Measurements from ENCODE around the gene DMD. TPM values are rescaled to one million over a fixed set of nuclear protein-coding genes. Genes with fewer than 3 reads are reported as not detected.

Gene DMD
- total and polyA plus RNA-seq, 2 donors (not counting 1 experiment from before 2014, with no cell fraction given): 2.0 to 51.8 TPM

DNA sequence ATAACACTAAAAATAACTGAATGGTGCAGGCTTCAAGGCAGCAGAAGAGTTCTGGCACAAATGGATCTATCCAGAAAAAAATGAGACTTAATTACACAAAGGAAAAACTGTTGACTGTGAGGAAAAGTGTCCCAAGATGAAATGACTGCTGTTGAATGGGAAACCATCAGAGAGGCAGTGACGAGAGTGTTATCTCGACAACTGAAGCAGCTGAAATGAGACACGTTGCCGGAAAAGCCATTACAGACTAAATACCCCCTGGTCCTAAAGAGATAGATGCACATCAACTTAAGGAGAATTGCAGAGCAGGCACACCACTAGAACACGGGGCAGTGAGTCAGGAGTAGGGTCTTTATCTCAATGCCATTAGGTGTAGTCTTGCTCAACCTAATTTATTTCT lies 277.8 kb downstream of the DMD start:
- Mint-ChIP-seq H3K27ac (no peak overlapping the region), H3K4me1 (no peaks in the 10 kb centered on the region), H3K27me3 (no peaks in the 10 kb centered on the region), H3K4me3 (no peak overlapping the region), H3K9me3 (ENCODE audit: insufficient read depth) (peaks cover 2% of the 10 kb centered on the region)
- TF ChIP-seq, protein P1, sequence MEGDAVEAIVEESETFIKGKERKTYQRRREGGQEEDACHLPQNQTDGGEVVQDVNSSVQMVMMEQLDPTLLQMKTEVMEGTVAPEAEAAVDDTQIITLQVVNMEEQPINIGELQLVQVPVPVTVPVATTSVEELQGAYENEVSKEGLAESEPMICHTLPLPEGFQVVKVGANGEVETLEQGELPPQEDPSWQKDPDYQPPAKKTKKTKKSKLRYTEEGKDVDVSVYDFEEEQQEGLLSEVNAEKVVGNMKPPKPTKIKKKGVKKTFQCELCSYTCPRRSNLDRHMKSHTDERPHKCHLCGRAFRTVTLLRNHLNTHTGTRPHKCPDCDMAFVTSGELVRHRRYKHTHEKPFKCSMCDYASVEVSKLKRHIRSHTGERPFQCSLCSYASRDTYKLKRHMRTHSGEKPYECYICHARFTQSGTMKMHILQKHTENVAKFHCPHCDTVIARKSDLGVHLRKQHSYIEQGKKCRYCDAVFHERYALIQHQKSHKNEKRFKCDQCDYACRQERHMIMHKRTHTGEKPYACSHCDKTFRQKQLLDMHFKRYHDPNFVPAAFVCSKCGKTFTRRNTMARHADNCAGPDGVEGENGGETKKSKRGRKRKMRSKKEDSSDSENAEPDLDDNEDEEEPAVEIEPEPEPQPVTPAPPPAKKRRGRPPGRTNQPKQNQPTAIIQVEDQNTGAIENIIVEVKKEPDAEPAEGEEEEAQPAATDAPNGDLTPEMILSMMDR (IDR thresholded peaks at IDR 0.05): no peak
- no peak for TF ChIP-seq EZH2 (IDR thresholded peaks at IDR 0.05; ENCODE audit: borderline replicate concordance, insufficient read depth, low read depth, low read length, poor library complexity, severe bottlenecking)
- Histone ChIP-seq H3K27ac (ENCODE audit: low read length in 2 of 2) (no peak overlapping the region), H3K4me2 (replicated peaks; ENCODE audit: low read depth, low read length, poor library complexity, severe bottlenecking) (no peak overlapping the region), H3K27me3 (replicated peaks in 1 of 4; ENCODE audit: control extremely low read depth in 1 of 4, control insufficient read depth in 3 of 4, insufficient read depth in 4 of 4, low read length in 3 of 4) (no peaks in the 10 kb centered on the region), H3K4me1 (ENCODE audit: control insufficient read depth in 2 of 2, insufficient read depth in 2 of 2, low read length in 2 of 2) (no peaks in the 10 kb centered on the region), H3K9me3 (ENCODE audit: control extremely low read depth in 1 of 3, control insufficient read depth in 2 of 3, insufficient read depth in 1 of 3, low read length in 2 of 3) (no peaks in the 10 kb centered on the region), H4K20me1 (ENCODE audit: control insufficient read depth, insufficient read depth, low read length, poor library complexity, severe bottlenecking) (no peaks in the 10 kb centered on the region), H3K9ac (ENCODE audit: low read length) (no peak overlapping the region), H2AFZ (ENCODE audit: insufficient read depth, low read depth, low read length, poor library complexity, severe bottlenecking) (no peak overlapping the region), H3K79me2 (ENCODE audit: control insufficient read depth, insufficient read depth, low read length) (no peaks in the 10 kb centered on the region), H3K4me3 (ENCODE audit: control extremely low read depth in 1 of 5, extremely low read depth in 1 of 5, insufficient read depth in 1 of 5, low read depth in 2 of 5, low read length in 4 of 5) (no peak overlapping the region), H3K36me3 (replicated peaks in 1 of 2; ENCODE audit: control extremely low read depth in 1 of 2, control insufficient read depth in 1 of 2, extremely low read depth in 1 of 2, insufficient read depth in 2 of 2, low read length in 1 of 2) (no peaks in the 10 kb centered on the region)
- ATAC-seq (ENCODE audit: low read depth) (no peak), DNase-seq (no peak)
- ChIA-PET CTCF (interaction anchor here (0.6 kb wide), 1 partner anchor 9 kb away, joined by 3 read pairs; no protein-coding TSS in a partner anchor), POLR2A (no interaction called here)
- no CpG with 5 or more reads among the region's 5 CpGs for WGBS (ENCODE audit: insufficient coverage)
- intact Hi-C loops (cut with micrococcal nuclease): no loop called here

DNA sequence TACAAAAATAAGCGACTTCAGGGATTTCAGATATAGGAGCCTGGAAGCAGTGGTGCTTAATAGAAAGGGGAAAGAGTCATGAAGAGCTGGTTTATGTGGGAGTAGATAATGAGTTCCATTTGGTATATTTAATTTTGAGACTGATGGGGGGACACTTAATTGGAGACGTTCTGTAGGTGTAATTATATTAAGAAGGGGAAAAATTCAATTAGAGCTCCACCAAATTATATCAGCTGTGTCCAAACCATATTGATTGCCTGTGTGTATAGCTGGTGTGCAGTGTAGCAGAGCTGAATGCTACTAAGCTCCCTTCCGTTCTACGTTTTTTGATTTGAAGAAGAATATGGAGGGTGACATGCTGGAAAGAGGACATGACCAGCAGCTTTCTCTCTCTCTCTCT lies 282.3 kb downstream of the DMD start:
- no peaks in the 10 kb centered on the region for H3K4me1 Mint-ChIP-seq
- no peak for TF ChIP-seq EZH2 (IDR thresholded peaks at IDR 0.05; ENCODE audit: borderline replicate concordance, insufficient read depth, low read depth, low read length, poor library complexity, severe bottlenecking)
- TF ChIP-seq, protein P1 (IDR thresholded peaks at IDR 0.05): no peak
- no peak overlapping the region for H3K9ac ChIP-seq (ENCODE audit: low read length)
- no peak overlapping the region for H3K4me2 ChIP-seq (replicated peaks; ENCODE audit: low read depth, low read length, poor library complexity, severe bottlenecking)
- H3K9me3 Mint-ChIP-seq (ENCODE audit: insufficient read depth): peaks cover 2% of the 10 kb centered on the region
- no peak overlapping the region for H3K4me3 ChIP-seq (ENCODE audit: control extremely low read depth in 1 of 5, extremely low read depth in 1 of 5, insufficient read depth in 1 of 5, low read depth in 2 of 5, low read length in 4 of 5)
- no peaks in the 10 kb centered on the region for H3K4me1 ChIP-seq (ENCODE audit: control insufficient read depth in 2 of 2, insufficient read depth in 2 of 2, low read length in 2 of 2)
- H3K79me2 ChIP-seq (ENCODE audit: control insufficient read depth, insufficient read depth, low read length): no peaks in the 10 kb centered on the region
- no peaks in the 10 kb centered on the region for H3K27me3 ChIP-seq (replicated peaks in 1 of 4; ENCODE audit: control extremely low read depth in 1 of 4, control insufficient read depth in 3 of 4, insufficient read depth in 4 of 4, low read length in 3 of 4)
- no peaks in the 10 kb centered on the region for H3K9me3 ChIP-seq (ENCODE audit: control extremely low read depth in 1 of 3, control insufficient read depth in 2 of 3, insufficient read depth in 1 of 3, low read length in 2 of 3)
- ATAC-seq (ENCODE audit: low read depth) (no peak), DNase-seq (no peak)
- H3K27ac Mint-ChIP-seq: no peak overlapping the region
- ChIA-PET POLR2A (no interaction called here), CTCF (no interaction called here)
- H4K20me1 ChIP-seq (ENCODE audit: control insufficient read depth, insufficient read depth, low read length, poor library complexity, severe bottlenecking): no peaks in the 10 kb centered on the region
- intact Hi-C loops (cut with micrococcal nuclease): no loop called here
- H2AFZ ChIP-seq (ENCODE audit: insufficient read depth, low read depth, low read length, poor library complexity, severe bottlenecking): no peak overlapping the region
- no peak overlapping the region for H3K27ac ChIP-seq (ENCODE audit: low read length in 2 of 2)
- WGBS (ENCODE audit: insufficient coverage): 100% methylated on average over 1 of the region's 4 CpGs
- H3K27me3 Mint-ChIP-seq: no peaks in the 10 kb centered on the region
- no peak overlapping the region for H3K4me3 Mint-ChIP-seq
- no peaks in the 10 kb centered on the region for H3K36me3 ChIP-seq (replicated peaks in 1 of 2; ENCODE audit: control extremely low read depth in 1 of 2, control insufficient read depth in 1 of 2, extremely low read depth in 1 of 2, insufficient read depth in 2 of 2, low read length in 1 of 2)
